Suprapubic skin (tissue), 3 donors: Measurements from ENCODE around the gene DLGAP4.

ENCODE experiments used
- POLR2A ChIP-seq, 2 donors: fragments of 450-650 bp; IDR thresholded peaks; one replicate each; pipeline ENCODE4 v1.6.1; 2017; ENCODE audit warnings: antibody characterized with exemption in 2 of 2, mild to moderate bottlenecking in 2 of 2, moderate library complexity in 2 of 2
- TF ChIP-seq, protein P1 (sequence below), 2 donors: fragments of 200-600 bp in 1 of 2; fragments of 450-650 bp in 1 of 2; sonication (generic) in 1 of 2; IDR thresholded peaks; one replicate each; pipeline ENCODE4 v1.5.1; 2016 to 2019; ENCODE audit warnings: antibody characterized with exemption in 2 of 2, mild to moderate bottlenecking in 1 of 2, moderate library complexity in 1 of 2

DNA sequence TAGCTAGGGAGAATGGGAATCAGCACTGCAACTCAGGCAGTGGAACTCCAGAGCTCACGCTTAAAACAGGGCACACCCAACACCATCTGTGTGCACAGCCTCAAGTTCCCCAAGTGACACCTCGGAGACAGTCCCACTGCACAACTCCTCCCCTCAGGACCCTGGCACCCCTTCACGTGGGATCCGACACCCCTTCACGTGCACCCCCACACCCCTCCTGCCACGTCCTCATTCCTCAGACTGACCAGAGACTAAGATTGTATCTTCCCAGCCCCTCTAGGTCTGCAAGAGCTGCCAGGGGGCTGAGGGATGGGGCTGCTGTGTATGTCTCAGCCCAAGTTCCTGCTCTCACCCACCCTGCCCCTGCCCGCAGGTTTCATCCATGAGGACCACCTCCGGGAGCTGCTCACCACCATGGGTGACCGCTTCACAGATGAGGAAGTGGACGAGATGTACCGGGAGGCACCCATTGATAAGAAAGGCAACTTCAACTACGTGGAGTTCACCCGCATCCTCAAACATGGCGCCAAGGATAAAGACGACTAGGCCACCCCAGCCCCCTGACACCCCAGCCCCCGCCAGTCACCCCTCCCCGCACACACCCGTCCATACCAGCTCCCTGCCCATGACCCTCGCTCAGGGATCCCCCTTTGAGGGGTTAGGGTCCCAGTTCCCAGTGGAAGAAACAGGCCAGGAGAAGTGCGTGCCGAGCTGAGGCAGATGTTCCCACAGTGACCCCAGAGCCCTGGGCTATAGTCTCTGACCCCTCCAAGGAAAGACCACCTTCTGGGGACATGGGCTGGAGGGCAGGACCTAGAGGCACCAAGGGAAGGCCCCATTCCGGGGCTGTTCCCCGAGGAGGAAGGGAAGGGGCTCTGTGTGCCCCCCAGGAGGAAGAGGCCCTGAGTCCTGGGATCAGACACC is 242.8 kb downstream of the DLGAP4 start:
- TF ChIP-seq, protein P1, sequence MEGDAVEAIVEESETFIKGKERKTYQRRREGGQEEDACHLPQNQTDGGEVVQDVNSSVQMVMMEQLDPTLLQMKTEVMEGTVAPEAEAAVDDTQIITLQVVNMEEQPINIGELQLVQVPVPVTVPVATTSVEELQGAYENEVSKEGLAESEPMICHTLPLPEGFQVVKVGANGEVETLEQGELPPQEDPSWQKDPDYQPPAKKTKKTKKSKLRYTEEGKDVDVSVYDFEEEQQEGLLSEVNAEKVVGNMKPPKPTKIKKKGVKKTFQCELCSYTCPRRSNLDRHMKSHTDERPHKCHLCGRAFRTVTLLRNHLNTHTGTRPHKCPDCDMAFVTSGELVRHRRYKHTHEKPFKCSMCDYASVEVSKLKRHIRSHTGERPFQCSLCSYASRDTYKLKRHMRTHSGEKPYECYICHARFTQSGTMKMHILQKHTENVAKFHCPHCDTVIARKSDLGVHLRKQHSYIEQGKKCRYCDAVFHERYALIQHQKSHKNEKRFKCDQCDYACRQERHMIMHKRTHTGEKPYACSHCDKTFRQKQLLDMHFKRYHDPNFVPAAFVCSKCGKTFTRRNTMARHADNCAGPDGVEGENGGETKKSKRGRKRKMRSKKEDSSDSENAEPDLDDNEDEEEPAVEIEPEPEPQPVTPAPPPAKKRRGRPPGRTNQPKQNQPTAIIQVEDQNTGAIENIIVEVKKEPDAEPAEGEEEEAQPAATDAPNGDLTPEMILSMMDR (IDR thresholded peaks at IDR 0.05), result no peak
- no peak for TF ChIP-seq POLR2A (IDR thresholded peaks at IDR 0.05)
